Liver (tissue), 9 donors: ENCODE measurements around the gene MRPL40. TPM values are rescaled to one million over a fixed set of nuclear protein-coding genes. Genes with fewer than 3 reads are reported as not detected.

Experiments
- DNase-seq: peaks from one replicate; pipeline ENCODE4 v3.0.0-alpha.2; 2017; ENCODE audit warnings: low spot score
- H3K27ac ChIP-seq, 2 donors: one replicate each; pipeline ENCODE4 v1.7.0; 2013; ENCODE audit warnings: inconsistent platforms in 2 of 2, low read length in 2 of 2, control low read depth in 1 of 2, low read depth in 1 of 2, mild to moderate bottlenecking in 1 of 2
- H3K27me3 ChIP-seq, 4 donors: one replicate each; pipeline versions ENCODE4 v1.6.1 to v1.7.0; 2013; ENCODE audit warnings: low read length in 3 of 4, inconsistent platforms in 1 of 4, mild to moderate bottlenecking in 1 of 4, moderate library complexity in 1 of 4; ENCODE audit not compliant: control insufficient read depth in 4 of 4, insufficient read depth in 4 of 4
- H3K36me3 ChIP-seq, 4 donors: one replicate each; pipeline versions ENCODE4 v1.6.1 to v1.7.0; 2013; ENCODE audit warnings: low read length in 3 of 4, mild to moderate bottlenecking in 3 of 4, low read depth in 1 of 4, moderate library complexity in 1 of 4; ENCODE audit not compliant: control insufficient read depth in 4 of 4, insufficient read depth in 3 of 4
- H3K4me1 ChIP-seq, 4 donors: one replicate each; pipeline versions ENCODE4 v1.6.1 to v1.7.0; 2013; ENCODE audit warnings: low read length in 3 of 4, mild to moderate bottlenecking in 3 of 4, moderate library complexity in 1 of 4; ENCODE audit not compliant: control insufficient read depth in 4 of 4, insufficient read depth in 4 of 4
- H3K4me3 ChIP-seq, 3 donors: one replicate each; pipeline versions ENCODE4 v1.6.1 to v1.7.0; 2013; ENCODE audit warnings: low read length in 3 of 3, control low read depth in 1 of 3, low read depth in 1 of 3, mild to moderate bottlenecking in 1 of 3
- H3K9ac ChIP-seq, 2 donors: one replicate each; pipeline ENCODE4 v1.7.0; 2013; ENCODE audit warnings: low read length in 2 of 2, mild to moderate bottlenecking in 2 of 2, moderate library complexity in 2 of 2, control low read depth in 1 of 2, low read depth in 1 of 2
- H3K9me3 ChIP-seq, 4 donors: one replicate each; pipeline versions ENCODE4 v1.6.1 to v1.7.0; 2013; ENCODE audit warnings: low read length in 3 of 4; ENCODE audit not compliant: control insufficient read depth in 4 of 4
- EGR1 ChIP-seq, 2 donors: IDR thresholded peaks; 2 replicates each; pipeline ENCODE4 v1.6.1; 2016 to 2018; ENCODE audit warnings: antibody characterized with exemption in 2 of 2, low read depth in 2 of 2
- FOXA1 ChIP-seq: IDR thresholded peaks from 2 replicates; pipeline ENCODE4 v1.6.1; 2016; ENCODE audit warnings: antibody characterized with exemption
- FOXA2 ChIP-seq: IDR thresholded peaks from 2 replicates; pipeline ENCODE4 v1.6.1; 2016; ENCODE audit warnings: antibody characterized with exemption
- GABPA ChIP-seq, 2 donors: IDR thresholded peaks in 1 of 2; conservative IDR thresholded peaks in 1 of 2; 2 replicates each; pipeline ENCODE4 v1.6.1; 2016; ENCODE audit warnings: antibody characterized with exemption in 2 of 2, mild to moderate bottlenecking in 1 of 2, moderate library complexity in 1 of 2
- HNF4A ChIP-seq, 2 donors: conservative IDR thresholded peaks; 2 replicates each; pipeline ENCODE4 v1.6.1; 2016; ENCODE audit warnings: antibody characterized with exemption in 2 of 2, mild to moderate bottlenecking in 2 of 2
- HNF4G ChIP-seq: IDR thresholded peaks from 2 replicates; pipeline ENCODE4 v1.6.1; 2016; ENCODE audit warnings: antibody characterized with exemption
- JUND ChIP-seq, 2 donors: IDR thresholded peaks; 2 replicates each; pipeline ENCODE4 v1.6.1; 2016; ENCODE audit warnings: antibody characterized with exemption in 2 of 2
- NR2F2 ChIP-seq: IDR thresholded peaks from 2 replicates; pipeline ENCODE4 v1.6.1; 2016; ENCODE audit warnings: antibody characterized with exemption
- RAD21 ChIP-seq, 2 donors: IDR thresholded peaks; 2 replicates each; pipeline ENCODE4 v1.6.1; 2016; ENCODE audit warnings: antibody characterized with exemption in 2 of 2, mild to moderate bottlenecking in 2 of 2
- RXRA ChIP-seq, 2 donors: IDR thresholded peaks; 2 replicates each; pipeline ENCODE4 v1.6.1; 2017 to 2018; ENCODE audit warnings: antibody characterized with exemption in 2 of 2, mild to moderate bottlenecking in 1 of 2
- SP1 ChIP-seq: IDR thresholded peaks from 2 replicates; pipeline ENCODE4 v1.6.1; 2018; ENCODE audit warnings: antibody characterized with exemption, mild to moderate bottlenecking
- TAF1 ChIP-seq: conservative IDR thresholded peaks from 2 replicates; pipeline ENCODE4 v1.6.1; 2016; ENCODE audit warnings: antibody characterized with exemption, mild to moderate bottlenecking
- YY1 ChIP-seq: IDR thresholded peaks from 2 replicates; pipeline ENCODE4 v1.6.1; 2016; ENCODE audit warnings: antibody characterized with exemption, mild to moderate bottlenecking
- WGBS: extraction: QIAGEN DNeasy Blood & Tissue Kit; methylation state at CpG from one replicate; pipeline ENCODE4 v1.1.7; 2013; 5-methylcytosine and 5-hydroxymethylcytosine counted together
- polyA plus RNA-seq, 2 donors: library from polyadenylated mRNA; stranded (reverse) in 1 of 2; unstranded in 1 of 2; fragments of 200-250 nt in 1 of 2; fragments of >200 nt in 1 of 2; fragmentation: Nextera tagmentation in 1 of 2; extraction: Ambion mirVana in 1 of 2; gene quantifications; one replicate each; pipeline versions ENCODE4 v1.2.1 to v1.2.3, GENCODE V29; 2013 to 2015
- total RNA-seq, 2 donors: library from RNA; depleted of rRNA; stranded (reverse); fragments of >200 nt; gene quantifications; one replicate each; pipeline ENCODE4 v1.2.3, GENCODE V29; 2014
- TF ChIP-seq, protein P1 (sequence below): fragments of 150-350 bp; IDR thresholded peaks from 2 replicates; pipeline ENCODE4 v1.5.1; 2017; ENCODE audit warnings: improper control_type of control experiment, low read depth, low read length; ENCODE audit not compliant: missing input control
- TF ChIP-seq, protein P2 (sequence below): IDR thresholded peaks from 2 replicates; pipeline ENCODE4 v1.6.1; 2016; ENCODE audit warnings: antibody characterized with exemption
- TF ChIP-seq, protein P3 (sequence below): IDR thresholded peaks from 2 replicates; pipeline ENCODE4 v1.6.1; 2016; ENCODE audit warnings: antibody characterized with exemption, mild to moderate bottlenecking
- TF ChIP-seq, protein P4 (sequence below): IDR thresholded peaks from 2 replicates; pipeline ENCODE4 v1.6.1; 2016; ENCODE audit warnings: antibody characterized with exemption
- TF ChIP-seq, protein P5 (sequence below): IDR thresholded peaks from 2 replicates; pipeline ENCODE4 v1.6.1; 2016; ENCODE audit warnings: antibody characterized with exemption
- donor health status: healthy.
- donor health status: healthy.
- donor health status: healthy.
- donor health status: healthy.
- donor health status: healthy.

The MRPL40 gene
- total and polyA plus RNA-seq, 4 donors = 11.3 to 52.0 (median 27.7) TPM

DNA sequence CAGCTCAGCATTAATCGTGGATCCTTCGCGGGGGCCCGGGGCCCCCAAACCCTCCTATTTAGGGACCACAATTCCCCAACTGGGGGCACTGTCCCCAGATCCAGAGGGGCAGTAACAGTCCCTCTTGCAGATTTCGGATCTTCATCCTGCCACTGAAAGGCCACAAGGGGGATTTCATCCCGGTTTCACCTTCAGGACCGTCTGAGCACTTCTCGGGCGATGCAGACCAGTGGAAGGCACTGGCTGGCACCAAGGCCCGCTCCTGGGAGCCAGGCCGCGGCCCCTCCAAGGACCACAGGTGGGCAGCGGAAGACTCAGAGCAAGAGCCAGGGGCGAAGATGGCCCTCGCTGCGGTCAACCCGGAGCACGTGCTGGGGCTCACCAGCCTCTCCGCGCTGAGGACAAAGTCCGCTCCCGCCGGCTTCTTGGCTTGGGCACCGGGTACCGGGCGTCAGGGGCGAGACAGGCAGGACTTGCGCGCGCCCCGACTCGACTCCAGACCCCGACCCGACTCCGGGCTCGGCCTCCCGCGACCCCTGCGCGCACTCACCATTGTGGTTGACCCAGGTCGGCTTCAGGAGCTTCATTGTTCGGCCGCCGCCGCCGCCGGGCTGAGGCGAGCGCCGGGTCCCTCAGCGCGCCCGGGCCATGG lies 1.3 kb upstream of the MRPL40 start:
- Histone ChIP-seq H3K9ac (peak overlapping the region; percentile 52 to 97), H3K27me3 (no peaks in the 10 kb centered on the region), H3K27ac (peak overlapping the region; percentile 78 to 98), H3K9me3 (no peaks in the 10 kb centered on the region), H3K36me3 (peaks cover 3 to 14% (median 10%) of the 10 kb centered on the region in 4 donors), H3K4me3 (peak overlapping the region; percentile 36 to 95 (median 81)), H3K4me1 (peaks cover 0 to 41% (median 30%) of the 10 kb centered on the region in 4 donors)
- TF ChIP-seq RAD21 (IDR thresholded peaks at IDR 0.05) (no peak), JUND (IDR thresholded peaks at IDR 0.05) (no peak), SP1 (peak; percentile 39), TAF1 (peak; percentile 19), HNF4G (peak; percentile 65), EGR1 (IDR thresholded peaks at IDR 0.05; ENCODE audit: low read depth in 2 of 2) (no peak), FOXA1 (no peak), RXRA (IDR thresholded peaks at IDR 0.05) (peak in 1 of 2 donors; percentile 3), FOXA2 (no peak), GABPA (IDR thresholded peaks at IDR 0.05 in 1 of 2, conservative IDR thresholded peaks at IDR 0.05 in 1 of 2) (no peak), YY1 (peak; percentile 21), NR2F2 (no peak), HNF4A (conservative IDR thresholded peaks at IDR 0.05) (peak; percentile 71 to 72)
- TF ChIP-seq, protein P1, sequence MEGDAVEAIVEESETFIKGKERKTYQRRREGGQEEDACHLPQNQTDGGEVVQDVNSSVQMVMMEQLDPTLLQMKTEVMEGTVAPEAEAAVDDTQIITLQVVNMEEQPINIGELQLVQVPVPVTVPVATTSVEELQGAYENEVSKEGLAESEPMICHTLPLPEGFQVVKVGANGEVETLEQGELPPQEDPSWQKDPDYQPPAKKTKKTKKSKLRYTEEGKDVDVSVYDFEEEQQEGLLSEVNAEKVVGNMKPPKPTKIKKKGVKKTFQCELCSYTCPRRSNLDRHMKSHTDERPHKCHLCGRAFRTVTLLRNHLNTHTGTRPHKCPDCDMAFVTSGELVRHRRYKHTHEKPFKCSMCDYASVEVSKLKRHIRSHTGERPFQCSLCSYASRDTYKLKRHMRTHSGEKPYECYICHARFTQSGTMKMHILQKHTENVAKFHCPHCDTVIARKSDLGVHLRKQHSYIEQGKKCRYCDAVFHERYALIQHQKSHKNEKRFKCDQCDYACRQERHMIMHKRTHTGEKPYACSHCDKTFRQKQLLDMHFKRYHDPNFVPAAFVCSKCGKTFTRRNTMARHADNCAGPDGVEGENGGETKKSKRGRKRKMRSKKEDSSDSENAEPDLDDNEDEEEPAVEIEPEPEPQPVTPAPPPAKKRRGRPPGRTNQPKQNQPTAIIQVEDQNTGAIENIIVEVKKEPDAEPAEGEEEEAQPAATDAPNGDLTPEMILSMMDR = no peak
- TF ChIP-seq, protein P2, sequence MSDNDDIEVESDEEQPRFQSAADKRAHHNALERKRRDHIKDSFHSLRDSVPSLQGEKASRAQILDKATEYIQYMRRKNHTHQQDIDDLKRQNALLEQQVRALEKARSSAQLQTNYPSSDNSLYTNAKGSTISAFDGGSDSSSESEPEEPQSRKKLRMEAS = peak; percentile 70
- TF ChIP-seq, protein P3, sequence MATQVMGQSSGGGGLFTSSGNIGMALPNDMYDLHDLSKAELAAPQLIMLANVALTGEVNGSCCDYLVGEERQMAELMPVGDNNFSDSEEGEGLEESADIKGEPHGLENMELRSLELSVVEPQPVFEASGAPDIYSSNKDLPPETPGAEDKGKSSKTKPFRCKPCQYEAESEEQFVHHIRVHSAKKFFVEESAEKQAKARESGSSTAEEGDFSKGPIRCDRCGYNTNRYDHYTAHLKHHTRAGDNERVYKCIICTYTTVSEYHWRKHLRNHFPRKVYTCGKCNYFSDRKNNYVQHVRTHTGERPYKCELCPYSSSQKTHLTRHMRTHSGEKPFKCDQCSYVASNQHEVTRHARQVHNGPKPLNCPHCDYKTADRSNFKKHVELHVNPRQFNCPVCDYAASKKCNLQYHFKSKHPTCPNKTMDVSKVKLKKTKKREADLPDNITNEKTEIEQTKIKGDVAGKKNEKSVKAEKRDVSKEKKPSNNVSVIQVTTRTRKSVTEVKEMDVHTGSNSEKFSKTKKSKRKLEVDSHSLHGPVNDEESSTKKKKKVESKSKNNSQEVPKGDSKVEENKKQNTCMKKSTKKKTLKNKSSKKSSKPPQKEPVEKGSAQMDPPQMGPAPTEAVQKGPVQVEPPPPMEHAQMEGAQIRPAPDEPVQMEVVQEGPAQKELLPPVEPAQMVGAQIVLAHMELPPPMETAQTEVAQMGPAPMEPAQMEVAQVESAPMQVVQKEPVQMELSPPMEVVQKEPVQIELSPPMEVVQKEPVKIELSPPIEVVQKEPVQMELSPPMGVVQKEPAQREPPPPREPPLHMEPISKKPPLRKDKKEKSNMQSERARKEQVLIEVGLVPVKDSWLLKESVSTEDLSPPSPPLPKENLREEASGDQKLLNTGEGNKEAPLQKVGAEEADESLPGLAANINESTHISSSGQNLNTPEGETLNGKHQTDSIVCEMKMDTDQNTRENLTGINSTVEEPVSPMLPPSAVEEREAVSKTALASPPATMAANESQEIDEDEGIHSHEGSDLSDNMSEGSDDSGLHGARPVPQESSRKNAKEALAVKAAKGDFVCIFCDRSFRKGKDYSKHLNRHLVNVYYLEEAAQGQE = no peak
- TF ChIP-seq, protein P4, sequence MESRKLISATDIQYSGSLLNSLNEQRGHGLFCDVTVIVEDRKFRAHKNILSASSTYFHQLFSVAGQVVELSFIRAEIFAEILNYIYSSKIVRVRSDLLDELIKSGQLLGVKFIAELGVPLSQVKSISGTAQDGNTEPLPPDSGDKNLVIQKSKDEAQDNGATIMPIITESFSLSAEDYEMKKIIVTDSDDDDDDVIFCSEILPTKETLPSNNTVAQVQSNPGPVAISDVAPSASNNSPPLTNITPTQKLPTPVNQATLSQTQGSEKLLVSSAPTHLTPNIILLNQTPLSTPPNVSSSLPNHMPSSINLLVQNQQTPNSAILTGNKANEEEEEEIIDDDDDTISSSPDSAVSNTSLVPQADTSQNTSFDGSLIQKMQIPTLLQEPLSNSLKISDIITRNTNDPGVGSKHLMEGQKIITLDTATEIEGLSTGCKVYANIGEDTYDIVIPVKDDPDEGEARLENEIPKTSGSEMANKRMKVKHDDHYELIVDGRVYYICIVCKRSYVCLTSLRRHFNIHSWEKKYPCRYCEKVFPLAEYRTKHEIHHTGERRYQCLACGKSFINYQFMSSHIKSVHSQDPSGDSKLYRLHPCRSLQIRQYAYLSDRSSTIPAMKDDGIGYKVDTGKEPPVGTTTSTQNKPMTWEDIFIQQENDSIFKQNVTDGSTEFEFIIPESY = no peak
- TF ChIP-seq, protein P5, sequence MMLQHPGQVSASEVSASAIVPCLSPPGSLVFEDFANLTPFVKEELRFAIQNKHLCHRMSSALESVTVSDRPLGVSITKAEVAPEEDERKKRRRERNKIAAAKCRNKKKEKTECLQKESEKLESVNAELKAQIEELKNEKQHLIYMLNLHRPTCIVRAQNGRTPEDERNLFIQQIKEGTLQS = no peak
- under 1% methylated on average over 53 of the region's 53 CpGs for WGBS
- DNase-seq = peak; percentile 64
